Uterus (tissue), 2 donors: ENCODE measurements around the gene ATP10D.

Source experiments
- POLR2A ChIP-seq, 2 donors: fragments of 450-650 bp; IDR thresholded peaks; one replicate each; pipeline ENCODE4 v1.6.1; 2016; ENCODE audit warnings: antibody characterized with exemption in 2 of 2, mild to moderate bottlenecking in 1 of 2, moderate library complexity in 1 of 2
- TF ChIP-seq, protein P1 (sequence below), 4 experiments: fragments of 200-600 bp in 2 of 4; fragments of 450-650 bp in 2 of 4; sonication (generic) in 2 of 4; IDR thresholded peaks; one replicate each; pipeline ENCODE4 v1.5.1; 2016 to 2019; ENCODE audit warnings: antibody characterized with exemption in 4 of 4, mild to moderate bottlenecking in 2 of 4, moderate library complexity in 1 of 4

DNA sequence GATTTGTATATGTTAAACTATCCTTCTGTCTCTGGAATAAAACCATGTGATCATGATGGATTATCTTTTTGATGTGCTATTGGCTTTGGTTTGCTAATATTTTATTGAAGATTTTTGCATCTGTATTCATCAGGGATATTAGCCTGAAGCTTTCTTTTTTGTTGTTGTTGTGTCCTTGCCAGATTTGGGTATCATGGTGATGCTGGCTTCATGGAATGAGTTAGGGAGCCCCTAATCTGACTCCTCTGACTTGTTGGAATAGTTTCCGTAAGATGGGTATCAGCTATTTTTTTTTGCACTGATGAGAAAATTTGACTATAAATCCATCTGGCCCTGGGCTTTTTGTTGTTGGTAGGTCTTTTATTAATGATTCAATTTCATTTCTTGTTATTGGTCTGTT, 45.7 kb downstream of the ATP10D start:
- TF ChIP-seq, protein P1, sequence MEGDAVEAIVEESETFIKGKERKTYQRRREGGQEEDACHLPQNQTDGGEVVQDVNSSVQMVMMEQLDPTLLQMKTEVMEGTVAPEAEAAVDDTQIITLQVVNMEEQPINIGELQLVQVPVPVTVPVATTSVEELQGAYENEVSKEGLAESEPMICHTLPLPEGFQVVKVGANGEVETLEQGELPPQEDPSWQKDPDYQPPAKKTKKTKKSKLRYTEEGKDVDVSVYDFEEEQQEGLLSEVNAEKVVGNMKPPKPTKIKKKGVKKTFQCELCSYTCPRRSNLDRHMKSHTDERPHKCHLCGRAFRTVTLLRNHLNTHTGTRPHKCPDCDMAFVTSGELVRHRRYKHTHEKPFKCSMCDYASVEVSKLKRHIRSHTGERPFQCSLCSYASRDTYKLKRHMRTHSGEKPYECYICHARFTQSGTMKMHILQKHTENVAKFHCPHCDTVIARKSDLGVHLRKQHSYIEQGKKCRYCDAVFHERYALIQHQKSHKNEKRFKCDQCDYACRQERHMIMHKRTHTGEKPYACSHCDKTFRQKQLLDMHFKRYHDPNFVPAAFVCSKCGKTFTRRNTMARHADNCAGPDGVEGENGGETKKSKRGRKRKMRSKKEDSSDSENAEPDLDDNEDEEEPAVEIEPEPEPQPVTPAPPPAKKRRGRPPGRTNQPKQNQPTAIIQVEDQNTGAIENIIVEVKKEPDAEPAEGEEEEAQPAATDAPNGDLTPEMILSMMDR (IDR thresholded peaks at IDR 0.05): no peak
- no peak for TF ChIP-seq POLR2A (IDR thresholded peaks at IDR 0.05)
